GM12801 (cell line): Measurements from ENCODE around the gene PCOLCE2.

Experiments used
- TF ChIP-seq, protein P1 (sequence below): IDR thresholded peaks from one replicate; pipeline ENCODE4 v1.5.1; 2011; ENCODE audit warnings: control low read depth; ENCODE audit not compliant: insufficient read length; ENCODE audit errors: extremely low read depth

The PCOLCE2 gene

DNA sequence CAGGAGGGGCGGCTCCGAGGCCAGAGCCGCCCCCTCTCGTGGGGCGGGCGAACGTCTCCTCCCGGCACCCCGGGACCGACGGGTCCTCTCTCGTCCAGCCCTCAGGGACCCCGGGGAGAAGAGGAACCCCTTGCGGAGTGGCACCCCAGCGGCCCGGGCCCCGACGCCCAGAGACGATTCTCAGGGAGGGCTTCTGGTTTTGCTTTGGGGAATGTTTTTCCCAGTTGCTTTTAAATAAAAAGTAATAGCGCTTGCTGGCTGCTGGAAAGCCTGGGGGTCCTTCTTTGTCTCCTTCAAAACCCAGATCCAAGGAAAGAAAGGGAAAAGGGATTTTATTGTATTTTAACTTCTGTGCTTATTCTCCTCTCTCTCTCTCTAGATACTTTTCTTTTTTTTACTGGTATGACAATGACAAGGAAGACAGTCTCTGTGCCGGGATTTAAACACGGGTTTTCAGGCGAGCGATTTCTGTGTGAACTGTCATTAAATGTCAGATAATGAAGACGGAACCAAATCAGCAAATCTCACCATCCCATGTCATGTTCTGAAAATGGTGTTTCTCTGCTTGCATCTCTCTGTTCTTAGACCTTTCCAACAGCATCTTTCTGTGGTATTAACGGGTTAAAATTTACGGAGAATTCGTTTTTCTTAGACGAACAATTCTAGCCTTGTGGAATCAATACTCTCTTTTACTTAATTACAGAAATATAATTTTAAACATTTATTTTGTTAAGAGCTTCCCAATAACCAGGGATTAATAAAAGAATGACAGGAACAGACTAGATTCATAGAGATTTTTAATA is 530 bp upstream of the PCOLCE2 start:
- TF ChIP-seq, protein P1, sequence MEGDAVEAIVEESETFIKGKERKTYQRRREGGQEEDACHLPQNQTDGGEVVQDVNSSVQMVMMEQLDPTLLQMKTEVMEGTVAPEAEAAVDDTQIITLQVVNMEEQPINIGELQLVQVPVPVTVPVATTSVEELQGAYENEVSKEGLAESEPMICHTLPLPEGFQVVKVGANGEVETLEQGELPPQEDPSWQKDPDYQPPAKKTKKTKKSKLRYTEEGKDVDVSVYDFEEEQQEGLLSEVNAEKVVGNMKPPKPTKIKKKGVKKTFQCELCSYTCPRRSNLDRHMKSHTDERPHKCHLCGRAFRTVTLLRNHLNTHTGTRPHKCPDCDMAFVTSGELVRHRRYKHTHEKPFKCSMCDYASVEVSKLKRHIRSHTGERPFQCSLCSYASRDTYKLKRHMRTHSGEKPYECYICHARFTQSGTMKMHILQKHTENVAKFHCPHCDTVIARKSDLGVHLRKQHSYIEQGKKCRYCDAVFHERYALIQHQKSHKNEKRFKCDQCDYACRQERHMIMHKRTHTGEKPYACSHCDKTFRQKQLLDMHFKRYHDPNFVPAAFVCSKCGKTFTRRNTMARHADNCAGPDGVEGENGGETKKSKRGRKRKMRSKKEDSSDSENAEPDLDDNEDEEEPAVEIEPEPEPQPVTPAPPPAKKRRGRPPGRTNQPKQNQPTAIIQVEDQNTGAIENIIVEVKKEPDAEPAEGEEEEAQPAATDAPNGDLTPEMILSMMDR: no peak

DNA sequence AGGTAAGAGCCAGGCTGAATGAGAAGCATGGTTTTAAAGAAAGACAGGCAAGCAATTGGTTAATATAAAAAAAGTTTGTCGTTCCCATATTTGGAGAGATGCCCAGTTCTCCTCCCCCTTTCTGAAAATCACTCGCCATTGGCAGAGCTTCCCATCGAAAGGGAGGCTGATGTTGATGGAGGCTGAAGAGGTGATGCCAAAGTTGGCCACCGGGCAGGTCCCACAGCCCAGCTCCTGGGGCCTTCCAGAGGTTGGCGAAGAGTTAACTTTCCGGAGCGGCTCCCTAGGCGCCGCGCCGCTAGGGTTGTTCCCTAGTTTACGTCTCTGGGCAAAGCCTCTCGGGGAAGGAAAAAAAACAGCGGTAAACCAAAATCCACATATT is 793 bp downstream of the PCOLCE2 start:
- TF ChIP-seq, protein P1: no peak

DNA sequence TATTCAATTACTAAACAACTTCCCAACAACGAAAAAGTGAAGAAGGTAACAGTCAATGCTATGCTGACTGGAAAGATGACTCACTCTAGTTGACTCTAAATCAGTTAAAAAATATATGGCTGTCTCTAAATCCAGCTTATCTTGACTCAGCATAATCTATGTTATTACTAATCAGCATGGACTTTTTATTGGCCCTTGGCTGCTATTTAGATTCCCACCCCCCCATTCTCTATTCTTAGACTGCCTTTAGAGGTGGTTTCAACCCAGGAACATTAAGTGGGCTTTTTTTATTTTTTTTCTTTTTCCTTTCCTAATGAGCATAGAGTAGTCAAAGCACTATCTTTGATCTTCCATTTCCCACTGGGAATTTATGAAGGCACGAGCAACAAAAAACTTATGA is 1.9 kb downstream of the PCOLCE2 start:
- TF ChIP-seq, protein P1: no peak

DNA sequence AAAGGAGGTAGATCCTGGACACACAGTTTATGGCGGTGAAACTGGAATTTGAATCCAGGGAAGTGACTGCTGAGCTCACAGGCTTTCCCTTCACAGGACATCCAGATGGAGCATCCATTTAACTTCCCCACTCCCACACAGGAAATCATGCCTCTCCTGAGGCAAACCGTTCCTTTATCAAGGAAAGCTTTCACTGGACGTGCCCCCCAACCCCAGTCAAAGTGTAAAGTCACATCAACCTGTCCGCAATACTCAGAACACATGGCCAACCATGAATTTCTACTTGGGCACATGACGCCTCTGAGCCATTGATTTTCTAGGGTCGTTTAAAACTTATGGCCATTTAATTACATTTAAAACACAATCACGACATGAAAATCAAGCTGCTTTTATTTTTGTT is 2.9 kb downstream of the PCOLCE2 start:
- TF ChIP-seq, protein P1: no peak

DNA sequence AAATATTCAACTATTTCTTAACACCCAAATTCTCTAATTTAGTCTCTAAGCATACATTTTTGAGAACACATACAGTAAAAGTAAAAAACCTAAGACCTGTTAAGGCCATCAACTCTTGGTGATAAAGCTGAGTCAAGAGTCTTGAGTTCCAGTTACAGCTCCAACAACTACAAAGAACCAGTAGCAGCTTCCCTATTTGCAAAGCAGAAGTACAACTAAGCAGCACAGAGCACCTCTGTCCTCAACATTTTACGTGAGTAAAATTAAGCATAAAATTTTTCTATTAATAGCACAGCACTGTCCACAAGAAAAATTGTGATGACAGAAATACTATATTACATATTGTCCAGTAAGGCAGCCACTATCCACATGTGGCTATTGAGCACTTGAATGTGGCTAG is 4.4 kb downstream of the PCOLCE2 start:
- TF ChIP-seq, protein P1: no peak

DNA sequence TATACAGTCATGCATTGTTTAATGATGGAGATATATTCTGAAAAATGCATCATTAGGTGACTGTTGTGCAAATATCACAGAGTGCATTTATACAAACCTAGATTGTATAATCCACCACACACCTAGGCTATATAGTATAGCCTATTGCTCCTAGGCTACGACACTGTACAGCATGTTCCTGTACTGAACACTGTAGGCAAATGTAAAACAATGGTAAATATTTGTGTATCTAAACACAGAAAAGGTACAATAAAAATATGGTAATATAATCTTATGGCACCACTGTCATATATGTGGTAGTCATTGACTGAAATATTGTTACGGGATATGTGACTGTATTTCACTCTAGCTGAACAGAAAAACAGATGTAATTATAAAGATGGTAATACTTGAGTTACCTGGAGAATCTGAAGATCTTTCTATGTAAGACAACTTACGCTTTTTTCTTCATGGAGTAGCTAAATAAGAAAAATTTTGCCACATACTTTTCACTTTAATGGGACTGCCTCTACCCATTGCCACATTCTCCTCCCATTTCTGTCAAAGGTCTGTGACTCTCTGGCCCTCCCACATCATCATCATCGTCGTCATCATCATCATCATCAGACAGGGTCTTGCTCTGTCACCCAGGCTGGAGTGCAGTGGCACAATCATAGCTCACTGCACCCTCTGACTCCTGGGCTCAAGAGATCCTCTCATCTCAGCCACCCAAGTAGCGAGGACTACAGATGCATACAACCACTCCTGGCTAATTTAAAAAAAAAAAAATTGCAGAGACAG is 7.2 kb downstream of the PCOLCE2 start:
- TF ChIP-seq, protein P1: no peak

DNA sequence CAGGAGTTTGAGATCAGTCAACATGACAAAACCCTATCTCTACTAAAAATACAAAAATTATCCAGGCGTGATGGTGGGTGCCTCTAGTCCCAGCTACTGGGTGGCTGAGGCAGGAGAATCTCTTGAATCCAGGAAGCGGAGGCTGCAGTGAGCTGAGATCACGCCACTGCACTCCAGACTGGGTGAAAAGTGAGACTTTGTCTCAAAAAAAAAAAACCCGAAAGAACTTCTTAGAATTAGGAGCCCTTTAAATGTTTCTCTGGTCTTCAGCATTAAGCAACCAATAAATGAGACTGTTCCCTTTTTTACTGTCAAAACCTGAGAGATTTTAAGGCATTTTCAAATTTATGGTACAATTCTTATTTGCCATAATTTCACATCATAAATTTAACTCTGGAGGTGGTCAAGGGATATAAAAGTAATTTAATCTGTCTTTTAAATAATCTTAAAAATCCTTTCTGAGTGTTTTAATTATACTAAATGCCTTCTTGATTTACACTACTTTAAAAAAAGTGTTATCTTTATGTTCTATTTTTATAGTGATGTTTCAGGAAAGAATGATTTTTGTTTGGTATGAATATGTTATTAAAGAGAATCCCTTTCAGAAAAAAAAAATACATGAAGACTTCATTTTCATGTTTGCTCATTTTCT is 10.1 kb downstream of the PCOLCE2 start:
- TF ChIP-seq, protein P1: no peak
